ENCODE results near the gene PLA1A. TPM values are rescaled to one million over a fixed set of nuclear protein-coding genes. Genes with fewer than 3 reads are reported as not detected.
A peak's percentile ranks its signal among the peaks of the same experiment; 100 is the strongest.
"Not testable (repeated sequence)": the region's sequence is repeated elsewhere in the genome, so short reads cannot be mapped to it uniquely, and the experiment has no call there.

Gene PLA1A, protein sequence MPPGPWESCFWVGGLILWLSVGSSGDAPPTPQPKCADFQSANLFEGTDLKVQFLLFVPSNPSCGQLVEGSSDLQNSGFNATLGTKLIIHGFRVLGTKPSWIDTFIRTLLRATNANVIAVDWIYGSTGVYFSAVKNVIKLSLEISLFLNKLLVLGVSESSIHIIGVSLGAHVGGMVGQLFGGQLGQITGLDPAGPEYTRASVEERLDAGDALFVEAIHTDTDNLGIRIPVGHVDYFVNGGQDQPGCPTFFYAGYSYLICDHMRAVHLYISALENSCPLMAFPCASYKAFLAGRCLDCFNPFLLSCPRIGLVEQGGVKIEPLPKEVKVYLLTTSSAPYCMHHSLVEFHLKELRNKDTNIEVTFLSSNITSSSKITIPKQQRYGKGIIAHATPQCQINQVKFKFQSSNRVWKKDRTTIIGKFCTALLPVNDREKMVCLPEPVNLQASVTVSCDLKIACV
- total RNA-seq, result not detected
- not detected for polyA plus RNA-seq
- 0 to 0.09 (median 0) reads per million in 6 experiments for total RNA-seq

DNA sequence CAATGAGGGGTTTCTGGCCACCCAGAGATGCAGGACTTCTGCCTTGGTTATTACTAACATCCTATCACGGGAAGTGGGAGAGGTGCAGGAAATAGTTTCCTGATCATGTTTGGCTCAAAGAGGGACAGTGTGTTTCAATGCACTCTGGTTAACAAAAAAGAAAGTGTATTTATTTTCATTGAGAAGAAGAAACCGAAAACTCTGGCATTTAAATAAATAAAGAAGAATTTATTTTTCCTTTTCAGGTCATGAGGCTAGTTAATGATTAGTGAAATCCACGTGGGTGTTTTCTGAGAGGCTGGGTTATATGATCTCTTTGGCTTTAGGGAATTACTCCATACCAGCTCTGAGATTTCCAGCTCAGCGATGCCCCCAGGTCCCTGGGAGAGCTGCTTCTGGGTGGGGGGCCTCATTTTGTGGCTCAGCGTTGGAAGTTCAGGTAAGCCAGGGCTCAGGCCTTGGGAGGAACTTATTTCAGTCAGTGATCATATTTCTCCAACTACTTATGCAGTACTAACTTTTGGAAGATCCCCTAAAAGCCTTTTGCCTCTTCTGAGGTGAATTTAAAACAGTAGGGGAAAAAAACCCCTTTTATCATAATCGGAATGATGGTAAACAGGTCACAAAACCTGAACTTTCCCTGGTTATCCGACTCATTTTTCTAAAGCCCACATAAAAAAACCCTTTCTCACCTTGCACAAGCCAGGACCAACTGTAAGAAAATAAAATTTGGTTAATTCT, at the start of gene PLA1A:
PLA1A (plus strand) TSS at position 338 of the 741 bp plus-strand sequence; CDS start at position 367, 29 bp downstream.
- POLR2A ChIA-PET, result no interaction called here
- Mint-ChIP-seq H3K27ac (no peak within 1 kb of the TSS), H3K36me3 (no peaks in the 10 kb centered on the region), H3K9me3 (no peaks in the 10 kb centered on the region), H3K4me1 (peaks cover 0 to 3% (median under 1%) of the 10 kb centered on the region in 4 donors), H3K27me3 (peaks cover 0 to 4% (median 0%) of the 10 kb centered on the region in 5 donors), H3K4me3 (no peak within 1 kb of the TSS)
- ATAC-seq, result no peak
- DNase-seq, result no peak

DNA sequence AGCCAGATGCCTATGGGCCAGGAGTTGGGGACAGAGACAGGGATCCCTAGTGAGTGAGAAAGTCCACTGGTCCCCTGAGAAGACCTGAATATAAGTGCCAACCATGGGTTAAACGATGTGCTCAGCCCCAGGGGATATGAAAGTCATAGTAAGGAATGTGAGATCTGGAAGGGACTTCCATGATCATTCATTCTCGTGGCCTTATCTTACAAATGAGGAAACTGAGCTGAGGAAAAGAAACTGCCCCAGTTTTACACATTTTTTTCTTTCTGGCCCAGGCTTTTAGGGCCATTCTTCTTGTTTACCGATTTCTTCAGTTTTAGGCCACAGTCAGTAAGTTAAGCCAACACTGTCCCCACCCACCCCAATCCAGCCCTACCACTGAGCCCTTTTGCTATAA, 49.3 kb upstream of the PLA1A start:
- DNase-seq (no peak), ATAC-seq (no peak)
- Mint-ChIP-seq H3K27me3 (no peaks in the 10 kb centered on the region), H3K4me1 (no peaks in the 10 kb centered on the region), H3K36me3 (no peaks in the 10 kb centered on the region), H3K9me3 (no peaks in the 10 kb centered on the region), H3K27ac (no peak overlapping the region), H3K4me3 (no peak overlapping the region)
- POLR2A ChIA-PET, result no interaction called here

DNA sequence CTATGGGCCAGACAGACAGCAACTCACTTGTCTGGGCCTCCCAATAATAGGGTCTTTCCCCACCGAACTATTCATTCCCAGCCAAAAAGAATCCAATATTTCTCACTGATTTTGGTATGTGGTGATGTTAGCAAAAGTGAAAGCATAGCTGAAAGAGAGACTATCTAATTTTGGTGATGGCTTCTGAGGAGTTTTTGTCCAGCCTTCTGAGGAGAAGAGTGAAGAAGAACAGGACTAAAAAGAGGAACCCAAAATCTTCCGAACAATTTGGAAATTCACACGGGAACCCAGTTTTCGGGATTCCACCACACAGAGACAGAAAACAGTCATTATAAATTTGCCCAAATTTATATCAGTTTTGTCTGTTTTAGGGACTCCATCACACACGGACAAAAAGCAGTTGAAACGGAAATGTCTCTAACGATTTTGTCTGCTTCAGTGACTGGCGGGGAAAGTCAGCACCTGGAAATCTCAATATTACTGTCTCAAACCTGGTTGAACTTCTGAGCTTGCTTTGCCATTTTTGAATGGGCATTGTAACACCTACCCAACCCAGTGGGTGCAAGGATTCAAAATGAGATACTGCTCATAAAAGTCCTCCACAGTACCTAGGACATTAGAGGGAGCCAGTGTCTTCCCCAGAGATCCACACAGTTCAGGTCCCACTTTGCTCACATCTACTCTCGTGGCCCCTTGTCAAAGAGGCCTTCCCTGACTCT, 47.3 kb upstream of the PLA1A start:
- Mint-ChIP-seq H3K27me3 (no peaks in the 10 kb centered on the region), H3K27ac (no peak overlapping the region), H3K9me3 (no peaks in the 10 kb centered on the region), H3K4me1 (peaks cover 0 to 4% (median 0%) of the 10 kb centered on the region in 4 donors), H3K36me3 (no peaks in the 10 kb centered on the region), H3K4me3 (no peak overlapping the region)
- DNase-seq, result no peak
- no peak for ATAC-seq
- POLR2A ChIA-PET, result no interaction called here

DNA sequence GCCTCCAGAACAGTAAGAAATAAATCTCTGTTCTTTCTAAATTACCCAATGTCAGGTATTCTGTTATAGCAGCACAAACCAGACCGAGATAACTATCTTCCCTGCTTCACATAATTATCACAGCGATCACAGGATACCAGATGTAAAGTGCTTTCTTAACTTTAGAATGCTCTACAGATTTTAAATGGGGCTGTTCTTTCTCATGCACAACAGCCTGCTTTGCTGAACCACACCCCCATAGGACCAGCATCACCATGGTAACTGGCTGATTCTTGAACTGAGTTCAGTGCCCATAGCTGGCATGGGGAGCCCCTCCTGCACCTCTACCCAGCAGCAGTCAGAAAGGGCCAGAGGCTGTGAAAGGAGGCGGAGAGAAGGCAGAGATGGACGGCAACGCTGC, 46.1 kb upstream of the PLA1A start:
- Mint-ChIP-seq H3K9me3 (no peaks in the 10 kb centered on the region), H3K4me3 (no peak overlapping the region), H3K27me3 (no peaks in the 10 kb centered on the region), H3K27ac (no peak overlapping the region), H3K4me1 (peaks cover 0 to 10% (median 0%) of the 10 kb centered on the region in 4 donors), H3K36me3 (no peaks in the 10 kb centered on the region)
- DNase-seq, result no peak
- ATAC-seq, result no peak
- POLR2A ChIA-PET, result interaction anchor here (0.6 kb wide), 1 partner anchor 92 kb away, joined by 5 read pairs; no protein-coding TSS in a partner anchor

DNA sequence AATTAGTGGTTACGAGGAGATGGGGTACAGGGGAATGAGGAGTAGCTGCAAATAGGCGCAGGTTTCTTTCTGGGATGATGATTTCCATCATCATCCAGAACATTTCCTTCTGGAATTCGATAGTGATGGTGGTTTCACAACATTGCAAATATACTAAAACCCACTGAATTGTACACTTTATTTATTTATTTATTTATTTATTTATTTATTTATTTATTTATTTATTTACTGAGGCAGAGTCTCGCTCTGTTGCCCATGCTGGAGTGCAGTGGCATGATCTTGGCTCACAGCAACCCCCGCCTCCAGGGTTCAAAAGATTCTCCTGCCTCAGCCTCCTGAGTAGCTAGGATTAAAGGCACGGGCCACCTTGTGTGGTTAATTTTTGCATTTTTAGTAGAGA, 44.8 kb upstream of the PLA1A start:
- H3K36me3 Mint-ChIP-seq, H3K9me3 Mint-ChIP-seq, H3K27ac Mint-ChIP-seq, ATAC-seq, DNase-seq, H3K4me3 Mint-ChIP-seq, H3K27me3 Mint-ChIP-seq, POLR2A ChIA-PET: not testable (repeated sequence)
- H3K4me1 Mint-ChIP-seq, result peaks cover 0 to 10% (median 0%) of the 10 kb centered on the region in 4 donors

DNA sequence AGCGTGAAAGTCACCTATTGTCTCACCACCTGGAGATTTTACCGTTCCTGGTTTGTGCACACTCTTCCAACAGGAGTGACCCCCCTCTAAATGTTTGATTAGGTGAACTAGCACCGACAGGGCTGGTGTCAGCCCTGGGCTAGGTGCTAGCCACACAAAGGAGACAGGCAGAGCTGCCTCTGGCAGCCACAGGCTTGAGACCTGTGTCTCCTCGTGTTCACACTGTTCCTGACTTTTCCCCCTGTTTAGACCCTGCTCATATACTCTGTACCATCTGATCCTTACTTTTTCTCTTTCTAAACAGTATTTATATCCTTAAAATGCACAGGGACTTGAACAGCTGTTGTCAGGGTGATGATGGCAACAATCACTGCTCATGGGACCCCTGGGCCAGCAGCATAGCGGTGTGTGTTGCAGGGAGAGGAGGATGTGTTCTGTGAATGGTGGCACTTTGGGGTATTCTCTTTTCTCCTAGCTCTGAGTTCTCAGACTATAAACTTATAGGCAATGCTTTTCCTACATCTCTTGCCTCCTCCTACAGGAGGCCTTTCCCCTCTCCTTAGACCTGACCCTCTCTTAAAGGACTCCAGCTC, 43.8 kb upstream of the PLA1A start:
- H3K4me1 Mint-ChIP-seq, result peaks cover 0 to 14% (median 0%) of the 10 kb centered on the region in 4 donors
- POLR2A ChIA-PET, result no interaction called here
- no peak overlapping the region for H3K4me3 Mint-ChIP-seq
- H3K9me3 Mint-ChIP-seq, result no peaks in the 10 kb centered on the region
- peak overlapping the region in 2 of 10 donors; percentile 5 to 69 for H3K27ac Mint-ChIP-seq
- H3K36me3 Mint-ChIP-seq, result no peaks in the 10 kb centered on the region
- ATAC-seq (no peak), DNase-seq (no peak)
- H3K27me3 Mint-ChIP-seq, result peaks cover 0 to 7% (median 0%) of the 10 kb centered on the region in 5 donors

DNA sequence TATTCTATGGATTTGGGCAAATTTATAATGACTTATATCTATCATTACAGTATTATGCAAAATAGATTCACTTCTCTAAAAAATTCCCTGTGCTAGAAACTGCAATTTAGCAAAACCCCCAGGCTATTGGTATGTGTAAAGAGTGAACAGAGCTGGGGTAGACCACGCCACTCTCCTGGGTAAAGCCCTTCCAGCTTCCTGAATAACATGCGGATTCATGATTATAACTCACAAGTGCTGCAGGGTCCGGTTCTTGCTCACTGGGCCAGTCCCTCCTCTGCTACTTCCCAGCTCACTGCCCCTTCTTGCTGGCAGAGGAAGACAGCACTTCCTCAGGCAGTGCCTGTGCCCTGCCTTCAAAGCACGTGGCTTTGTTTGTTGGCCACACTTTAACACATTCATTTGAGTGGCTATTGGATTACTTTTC, 42.4 kb upstream of the PLA1A start:
- POLR2A ChIA-PET, result no interaction called here
- Mint-ChIP-seq H3K4me3 (no peak overlapping the region), H3K36me3 (no peaks in the 10 kb centered on the region), H3K27ac (no peak overlapping the region), H3K27me3 (peaks cover 0 to 11% (median 0%) of the 10 kb centered on the region in 5 donors), H3K9me3 (no peaks in the 10 kb centered on the region), H3K4me1 (peaks cover 2 to 18% (median 4%) of the 10 kb centered on the region in 4 donors)
- ATAC-seq, result no peak
- peak in 1 of 10 donors; percentile 3 for DNase-seq

DNA sequence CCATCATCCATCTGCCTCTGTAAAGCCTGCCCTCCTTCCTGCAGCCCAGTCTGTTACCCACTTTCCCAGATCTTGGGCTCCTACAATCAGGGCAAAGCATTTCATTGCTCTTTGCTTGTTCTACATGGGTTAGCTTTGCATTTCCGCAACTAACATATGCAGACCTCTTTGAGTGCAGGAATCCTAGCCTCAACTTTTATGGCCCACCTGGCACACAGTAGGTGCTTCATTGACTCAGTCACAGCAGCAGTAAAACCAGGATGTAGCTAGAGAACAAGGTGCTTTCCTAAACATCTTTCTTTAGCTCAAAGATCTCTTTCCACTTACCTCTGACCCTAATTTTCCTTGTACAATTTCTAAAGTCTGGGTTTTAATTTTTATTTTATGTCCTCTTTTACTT, 41.8 kb upstream of the PLA1A start:
- Mint-ChIP-seq H3K36me3 (no peaks in the 10 kb centered on the region), H3K27me3 (peaks cover 0 to 11% (median 0%) of the 10 kb centered on the region in 5 donors), H3K4me3 (no peak overlapping the region), H3K9me3 (no peaks in the 10 kb centered on the region), H3K4me1 (peaks cover 2 to 18% (median 4%) of the 10 kb centered on the region in 4 donors), H3K27ac (no peak overlapping the region)
- no peak for ATAC-seq
- POLR2A ChIA-PET, result no interaction called here
- no peak for DNase-seq

DNA sequence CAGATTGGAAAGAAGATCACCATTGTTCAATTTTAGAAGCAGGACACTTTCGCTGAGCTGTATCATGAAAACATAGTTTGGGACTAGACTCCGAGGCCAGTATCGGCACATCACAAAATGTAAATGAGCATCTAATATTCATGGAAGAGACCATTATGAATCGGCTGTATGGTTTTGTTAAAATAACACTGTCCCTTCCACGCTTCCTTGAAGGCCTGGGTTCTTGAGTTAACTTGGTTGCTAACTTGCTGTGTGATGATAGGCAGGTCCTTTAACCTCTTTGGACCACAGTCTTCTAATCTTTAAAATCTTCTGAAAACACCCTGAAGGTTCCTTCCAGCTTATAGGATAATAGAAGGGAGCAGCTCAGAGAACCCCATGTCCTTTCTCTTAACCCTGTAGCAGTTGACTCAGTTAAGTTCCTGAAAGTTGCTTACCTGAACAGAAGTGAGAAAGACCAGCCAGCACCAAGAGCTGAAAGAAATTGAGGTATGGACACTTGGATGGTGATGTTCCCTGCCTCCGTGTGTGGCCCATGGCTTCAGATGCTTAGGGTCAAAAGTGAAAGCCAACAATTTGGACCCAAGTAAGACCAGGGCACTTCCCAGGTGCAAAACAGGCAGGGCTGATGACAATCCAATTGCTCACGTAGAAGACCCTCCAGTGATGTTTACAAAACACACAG, 40.4 kb upstream of the PLA1A start:
- no peak overlapping the region for H3K4me3 Mint-ChIP-seq
- H3K4me1 Mint-ChIP-seq, result peaks cover 2 to 23% (median 4%) of the 10 kb centered on the region in 4 donors
- no peak for ATAC-seq
- peaks cover 0 to 11% (median 0%) of the 10 kb centered on the region in 5 donors for H3K27me3 Mint-ChIP-seq
- no peak overlapping the region for H3K27ac Mint-ChIP-seq
- H3K9me3 Mint-ChIP-seq, result no peaks in the 10 kb centered on the region
- POLR2A ChIA-PET, result no interaction called here
- no peaks in the 10 kb centered on the region for H3K36me3 Mint-ChIP-seq
- no peak for DNase-seq

DNA sequence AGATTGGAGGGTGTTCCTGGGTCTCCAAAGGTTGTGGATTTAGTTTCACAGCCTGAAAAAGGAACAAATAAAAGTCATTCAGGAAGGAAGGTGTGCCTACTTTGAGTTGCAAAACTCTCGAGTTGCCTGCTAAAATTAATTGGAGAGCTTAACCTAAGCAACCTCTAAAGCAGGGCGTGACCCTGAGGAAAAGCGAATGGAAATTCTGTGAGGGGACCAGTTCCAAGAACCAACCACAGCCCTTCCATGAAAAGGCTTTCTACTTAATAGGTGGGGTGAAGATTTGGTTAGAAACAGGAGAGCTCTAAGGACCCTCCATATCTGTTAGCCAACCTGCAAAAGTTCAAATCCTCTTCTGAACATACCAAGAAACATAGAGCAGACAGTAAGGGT, 39.8 kb upstream of the PLA1A start:
- DNase-seq (no peak), ATAC-seq (no peak)
- peaks cover 2 to 28% (median 4%) of the 10 kb centered on the region in 4 donors for H3K4me1 Mint-ChIP-seq

DNA sequence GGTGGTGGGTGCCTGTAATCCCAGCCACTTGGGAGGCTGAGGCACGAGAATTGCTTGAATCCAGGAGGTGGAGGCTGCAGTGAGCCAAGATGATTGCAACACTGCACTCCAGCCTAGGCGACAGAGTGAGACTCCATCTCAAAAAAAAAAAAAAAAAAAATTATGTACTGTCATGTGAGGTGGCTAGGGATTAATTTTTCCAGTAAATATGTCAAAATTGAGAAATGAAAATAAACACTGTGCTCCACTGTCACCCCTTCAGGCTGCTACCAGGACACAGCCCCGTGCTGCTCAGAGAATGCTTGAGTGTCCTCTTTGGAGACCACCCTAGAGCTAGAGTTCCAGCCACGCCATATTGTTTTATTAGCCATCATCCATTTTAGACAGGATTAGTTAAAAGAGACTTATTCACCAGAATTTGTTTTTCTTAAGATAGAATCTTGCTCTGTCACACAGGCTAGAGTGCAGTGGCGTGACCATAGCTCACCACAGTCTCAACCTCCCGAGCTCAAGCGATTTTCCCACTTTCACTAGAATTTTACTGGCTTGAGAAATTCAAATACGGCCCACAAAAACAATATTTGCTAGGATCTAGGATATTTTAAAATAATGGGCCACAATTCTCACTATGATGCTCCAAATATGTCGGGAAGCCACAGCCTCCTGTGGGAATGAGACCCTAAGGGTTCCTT, 38.9 kb upstream of the PLA1A start:
- peaks cover 0 to 2% (median 0%) of the 10 kb centered on the region in 9 donors for H3K9me3 Mint-ChIP-seq
- peaks cover 2 to 28% (median 4%) of the 10 kb centered on the region in 4 donors for H3K4me1 Mint-ChIP-seq
- H3K4me3 Mint-ChIP-seq, result no peak overlapping the region
- DNase-seq (no peak), ATAC-seq (no peak)
- peaks cover 0 to 11% (median 0%) of the 10 kb centered on the region in 5 donors for H3K27me3 Mint-ChIP-seq
- POLR2A ChIA-PET, result no interaction called here
- H3K36me3 Mint-ChIP-seq, result no peaks in the 10 kb centered on the region
- no peak overlapping the region for H3K27ac Mint-ChIP-seq

More for the DNA sequence above, 39.8 kb upstream of the PLA1A start:
- no peaks in the 10 kb centered on the region for H3K36me3 Mint-ChIP-seq
- no peak overlapping the region for H3K4me3 Mint-ChIP-seq
- POLR2A ChIA-PET, result no interaction called here
- no peaks in the 10 kb centered on the region for H3K9me3 Mint-ChIP-seq
- no peak overlapping the region for H3K27ac Mint-ChIP-seq
- peaks cover 0 to 11% (median 0%) of the 10 kb centered on the region in 5 donors for H3K27me3 Mint-ChIP-seq

Data from naive thymus-derived CD8-positive, alpha-beta T cell (primary cell).